ENCODE results near the gene BSND. TPM values are rescaled to one million over a fixed set of nuclear protein-coding genes. Genes with fewer than 3 reads are reported as not detected.

BSND gene
- polyA plus RNA-seq, 1 of the 3 experiments (the other 2 are of a cell fraction) = not detected

- TF ChIP-seq CTCF (IDR thresholded peaks at IDR 0.05) = no peak
- no peak for TF ChIP-seq RAD21 (IDR thresholded peaks at IDR 0.05; ENCODE audit: low read length)
- no peak for TF ChIP-seq USF1 (IDR thresholded peaks at IDR 0.05; ENCODE audit: borderline replicate concordance, low read depth)
These were observed 1.1 kb upstream of the BSND start (continued) for GRCh38 chr1:54997711-54997986.

- WGBS (ENCODE audit: low lambda C conversion rate) = 82% methylated on average over 5 of the region's 6 CpGs
- no peaks in the 10 kb centered on the region for H3K36me3 ChIP-seq (replicated peaks in 1 of 2; ENCODE audit: control insufficient read depth in 1 of 2, insufficient read depth in 2 of 2, low read length in 1 of 2)
- H3K9me2 ChIP-seq = no peaks in the 10 kb centered on the region
- no peaks in the 10 kb centered on the region for H3K9me3 ChIP-seq
- H3K27ac ChIP-seq (ENCODE audit: low read depth in 2 of 2, low read length in 1 of 2) = no peak overlapping the region
- H4K20me1 ChIP-seq (ENCODE audit: insufficient read depth) = no peaks in the 10 kb centered on the region
- TF ChIP-seq EP300 (IDR thresholded peaks at IDR 0.05; ENCODE audit: borderline replicate concordance in 1 of 2, low read depth in 1 of 2, low read length in 1 of 2) (no peak), IRF3 (IDR thresholded peaks at IDR 0.05; ENCODE audit: low read depth, low read length) (no peak), NFIC (IDR thresholded peaks at IDR 0.05; ENCODE audit: borderline replicate concordance) (no peak), ZBTB33 (IDR thresholded peaks at IDR 0.05; ENCODE audit: borderline replicate concordance, low read depth) (no peak), ELF1 (IDR thresholded peaks at IDR 0.05) (no peak), RFX5 (IDR thresholded peaks at IDR 0.05; ENCODE audit: low read length) (no peak), MXI1 (IDR thresholded peaks at IDR 0.05; ENCODE audit: low read depth, low read length) (no peak)
- no peaks in the 10 kb centered on the region for H3K79me2 ChIP-seq (ENCODE audit: insufficient read depth)
- no peak overlapping the region for H3K4me2 ChIP-seq
- POLR2A ChIA-PET = no interaction called here
- no peak overlapping the region for H3K9ac ChIP-seq
- H2AFZ ChIP-seq (ENCODE audit: low read depth) = no peak overlapping the region
- H3K27me3 ChIP-seq (ENCODE audit: insufficient read depth) = no peaks in the 10 kb centered on the region; the same call in 1 of the 2 replicates
- no peaks in the 10 kb centered on the region for H3F3A ChIP-seq (replicated peaks; ENCODE audit: insufficient read depth)
- H3K4me3 ChIP-seq (ENCODE audit: low read depth in 2 of 2, low read length in 1 of 2) = no peak overlapping the region
- peaks cover 0 to 3% of the 10 kb centered on the region in 2 experiments; a peak in 1 of 4 replicates for H3K4me1 ChIP-seq (ENCODE audit: control insufficient read depth in 1 of 2, insufficient read depth in 2 of 2, low read depth in 1 of 2, low read length in 1 of 2)
- CTCF ChIA-PET = interaction anchor here (2.2 to 10.9 kb wide), 5 partner anchors 12 to 57 kb away, joined by 7 to 302 read pairs (median 60); no protein-coding TSS in a partner anchor
- DNase-seq = no peak
These were observed 633 bp upstream of the BSND start for GRCh38 chr1:54998100-54998499.
